Neural progenitor cell (in vitro differentiated cells): ENCODE data around the gene BUB1. TPM values are rescaled to one million over a fixed set of nuclear protein-coding genes. Genes with fewer than 3 reads are reported as not detected.
"Not testable (repeated sequence)": the region's sequence is repeated elsewhere in the genome, so short reads cannot be mapped to it uniquely, and the experiment has no call there.

Source experiments
- DNase-seq: peaks from one replicate; pipeline ENCODE4 v3.0.0-alpha.2; 2016; ENCODE audit warnings: low spot score
- H2AFZ ChIP-seq: fragments of 200-600 bp; sonication (generic); replicated peaks from 2 replicates; pipeline ENCODE4 v1.6.1; 2016; ENCODE audit warnings: antibody characterized with exemption
- H3F3A ChIP-seq: fragments of 200-600 bp; sonication (generic); 2 replicates; pipeline ENCODE4 v1.6.1; 2016; ENCODE audit warnings: antibody characterized with exemption, low read depth
- H3K27ac ChIP-seq: fragments of 200-600 bp; sonication (generic); 2 replicates; pipeline ENCODE4 v1.5.1; 2016; ENCODE audit warnings: mild to moderate bottlenecking
- H3K27me3 ChIP-seq: fragments of 200-600 bp; sonication (generic); 2 replicates; pipeline ENCODE4 v1.6.1; 2016; ENCODE audit warnings: mild to moderate bottlenecking, moderate library complexity
- H3K36me3 ChIP-seq: fragments of 200-600 bp; sonication (generic); 2 replicates; pipeline ENCODE4 v1.5.1; 2016
- H3K4me1 ChIP-seq: fragments of 200-600 bp; sonication (generic); 2 replicates; pipeline ENCODE4 v1.6.1; 2016; ENCODE audit warnings: mixed run types
- H3K4me2 ChIP-seq: fragments of 200-600 bp; sonication (generic); 2 replicates; pipeline ENCODE4 v1.6.1; 2016
- H3K4me3 ChIP-seq: fragments of 200-600 bp; sonication (generic); 2 replicates; pipeline ENCODE4 v1.5.1; 2016
- H3K79me2 ChIP-seq: fragments of 200-600 bp; sonication (generic); 2 replicates; pipeline ENCODE4 v1.6.1; 2016; ENCODE audit warnings: low read depth
- H3K9ac ChIP-seq: fragments of 200-600 bp; sonication (generic); 2 replicates; pipeline ENCODE4 v1.6.1; 2016
- H3K9me3 ChIP-seq: fragments of 200-600 bp; sonication (generic); 2 replicates; pipeline ENCODE4 v1.5.1; 2016; ENCODE audit warnings: low read depth
- H4K20me1 ChIP-seq: fragments of 200-600 bp; sonication (generic); 2 replicates; pipeline ENCODE4 v1.6.1; 2016; ENCODE audit warnings: low read depth
- H3K27ac Mint-ChIP-seq: 3 replicates; pipeline ENCODE4 v1.8.0; 2021; ENCODE audit warnings: mixed read lengths
- H3K27me3 Mint-ChIP-seq: 2 replicates; pipeline ENCODE4 v1.8.0; 2022; ENCODE audit warnings: low read depth, mild to moderate bottlenecking, inconsistent platforms, moderate library complexity, mixed read lengths; ENCODE audit not compliant: insufficient read depth
- H3K36me3 Mint-ChIP-seq: 3 replicates; pipeline ENCODE4 v1.8.0; 2021; ENCODE audit warnings: mixed read lengths
- H3K4me1 Mint-ChIP-seq: 3 replicates; pipeline ENCODE4 v1.8.0; 2021; ENCODE audit warnings: mixed read lengths
- H3K4me3 Mint-ChIP-seq: 3 replicates; pipeline ENCODE4 v1.8.0; 2021; ENCODE audit warnings: mild to moderate bottlenecking, moderate library complexity, mixed read lengths
- H3K9me3 Mint-ChIP-seq: 3 replicates; pipeline ENCODE4 v1.8.0; 2020; ENCODE audit warnings: mixed read lengths
- EZH2 ChIP-seq: fragments of 200-600 bp; sonication (generic); IDR thresholded peaks from 2 replicates; pipeline ENCODE4 v1.6.1; 2017; ENCODE audit warnings: antibody characterized with exemption, mild to moderate bottlenecking, moderate library complexity
- EZH2phosphoT487 ChIP-seq: fragments of 200-600 bp; sonication (generic); IDR thresholded peaks from 2 replicates; pipeline ENCODE4 v1.6.1; 2017; ENCODE audit warnings: antibody characterized with exemption
- total RNA-seq: library from RNA; depleted of rRNA; stranded (reverse); fragments of >200 nt; gene quantifications from 2 replicates; pipeline ENCODE4 v1.2.3, GENCODE V29; 2015; ENCODE audit warnings: low replicate concordance
- TF ChIP-seq, protein P1 (sequence below): fragments of 200-600 bp; sonication (generic); IDR thresholded peaks from 2 replicates; pipeline ENCODE4 v1.5.1; 2017; ENCODE audit warnings: antibody characterized with exemption, mild to moderate bottlenecking

Gene BUB1
- total RNA-seq, 1 donor from 2014 or later, result 266 TPM

- Histone ChIP-seq H2AFZ (no peak overlapping the region), H3F3A (peaks cover 8% of the 10 kb centered on the region), H3K9ac (no peak overlapping the region), H4K20me1 (no peaks in the 10 kb centered on the region), H3K4me3 (no peak overlapping the region), H3K27ac (no peak overlapping the region), H3K27me3 (no peaks in the 10 kb centered on the region), H3K9me3 (no peaks in the 10 kb centered on the region), H3K4me2 (no peak overlapping the region), H3K79me2 (peaks cover 7% of the 10 kb centered on the region), H3K36me3 (peaks cover 44% of the 10 kb centered on the region), H3K4me1 (no peaks in the 10 kb centered on the region)
- H3K27ac Mint-ChIP-seq, result no peak overlapping the region
- peaks cover 57% of the 10 kb centered on the region for H3K36me3 Mint-ChIP-seq
- TF ChIP-seq EZH2phosphoT487 (no peak), EZH2 (no peak)
- TF ChIP-seq, protein P1, sequence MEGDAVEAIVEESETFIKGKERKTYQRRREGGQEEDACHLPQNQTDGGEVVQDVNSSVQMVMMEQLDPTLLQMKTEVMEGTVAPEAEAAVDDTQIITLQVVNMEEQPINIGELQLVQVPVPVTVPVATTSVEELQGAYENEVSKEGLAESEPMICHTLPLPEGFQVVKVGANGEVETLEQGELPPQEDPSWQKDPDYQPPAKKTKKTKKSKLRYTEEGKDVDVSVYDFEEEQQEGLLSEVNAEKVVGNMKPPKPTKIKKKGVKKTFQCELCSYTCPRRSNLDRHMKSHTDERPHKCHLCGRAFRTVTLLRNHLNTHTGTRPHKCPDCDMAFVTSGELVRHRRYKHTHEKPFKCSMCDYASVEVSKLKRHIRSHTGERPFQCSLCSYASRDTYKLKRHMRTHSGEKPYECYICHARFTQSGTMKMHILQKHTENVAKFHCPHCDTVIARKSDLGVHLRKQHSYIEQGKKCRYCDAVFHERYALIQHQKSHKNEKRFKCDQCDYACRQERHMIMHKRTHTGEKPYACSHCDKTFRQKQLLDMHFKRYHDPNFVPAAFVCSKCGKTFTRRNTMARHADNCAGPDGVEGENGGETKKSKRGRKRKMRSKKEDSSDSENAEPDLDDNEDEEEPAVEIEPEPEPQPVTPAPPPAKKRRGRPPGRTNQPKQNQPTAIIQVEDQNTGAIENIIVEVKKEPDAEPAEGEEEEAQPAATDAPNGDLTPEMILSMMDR, result no peak
- H3K4me1 Mint-ChIP-seq, result no peaks in the 10 kb centered on the region
- DNase-seq, result no peak
- H3K27me3 Mint-ChIP-seq, result no peaks in the 10 kb centered on the region
- no peak overlapping the region for H3K4me3 Mint-ChIP-seq
- H3K9me3 Mint-ChIP-seq, result no peaks in the 10 kb centered on the region
These were observed 37.9 kb downstream of the BUB1 start for GRCh38 chr2:110639972-110640371.

DNA sequence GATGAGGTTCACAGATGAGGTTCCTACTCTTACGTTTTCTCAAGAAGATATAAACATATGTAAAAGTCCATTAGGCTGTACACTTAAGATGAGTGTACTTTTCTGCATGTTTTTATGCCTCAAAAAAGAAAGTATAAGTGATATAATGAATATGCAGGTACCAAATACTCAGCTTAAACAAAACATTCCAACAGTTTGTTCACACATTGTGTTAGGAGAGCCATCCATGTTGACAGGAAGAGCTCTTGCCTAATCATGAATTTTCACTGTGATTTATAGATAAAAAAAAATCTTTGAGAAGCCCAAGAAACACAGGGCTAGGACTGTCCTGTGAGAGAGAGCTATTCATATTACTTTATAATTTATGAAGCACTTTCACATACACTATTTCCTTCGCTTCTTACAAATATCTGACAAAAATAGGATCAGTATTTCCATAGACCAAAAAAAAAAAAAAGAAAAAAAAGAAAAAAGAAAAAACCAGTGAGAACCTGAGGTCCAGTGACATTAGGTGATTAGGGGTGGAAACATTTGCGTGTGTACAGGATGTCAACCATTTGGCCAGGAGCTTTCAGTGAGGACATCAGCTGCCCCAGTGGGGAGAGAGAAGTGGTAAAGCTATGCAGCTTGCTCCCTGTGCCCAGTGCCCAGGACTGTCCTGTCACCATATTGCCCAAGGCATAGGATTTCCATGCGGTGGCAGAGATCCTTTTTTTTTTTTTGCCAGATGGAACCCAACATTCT lies 38.7 kb downstream of the BUB1 start:
- Mint-ChIP-seq H3K27me3 (no peaks in the 10 kb centered on the region), H3K36me3 (peaks cover 58% of the 10 kb centered on the region), H3K9me3 (no peaks in the 10 kb centered on the region), H3K4me1 (no peaks in the 10 kb centered on the region), H3K27ac (no peak overlapping the region), H3K4me3 (no peak overlapping the region)
- Histone ChIP-seq H4K20me1 (no peaks in the 10 kb centered on the region), H3K27ac (no peak overlapping the region), H3K36me3 (peaks cover 44% of the 10 kb centered on the region), H3K4me3 (no peak overlapping the region), H3K9ac (no peak overlapping the region), H3K4me1 (no peaks in the 10 kb centered on the region), H3K79me2 (no peaks in the 10 kb centered on the region), H2AFZ (no peak overlapping the region), H3F3A (peaks cover 8% of the 10 kb centered on the region), H3K27me3 (no peaks in the 10 kb centered on the region), H3K4me2 (no peak overlapping the region), H3K9me3 (no peaks in the 10 kb centered on the region)
- no peak for DNase-seq
- TF ChIP-seq EZH2 (no peak), EZH2phosphoT487 (no peak)

DNA sequence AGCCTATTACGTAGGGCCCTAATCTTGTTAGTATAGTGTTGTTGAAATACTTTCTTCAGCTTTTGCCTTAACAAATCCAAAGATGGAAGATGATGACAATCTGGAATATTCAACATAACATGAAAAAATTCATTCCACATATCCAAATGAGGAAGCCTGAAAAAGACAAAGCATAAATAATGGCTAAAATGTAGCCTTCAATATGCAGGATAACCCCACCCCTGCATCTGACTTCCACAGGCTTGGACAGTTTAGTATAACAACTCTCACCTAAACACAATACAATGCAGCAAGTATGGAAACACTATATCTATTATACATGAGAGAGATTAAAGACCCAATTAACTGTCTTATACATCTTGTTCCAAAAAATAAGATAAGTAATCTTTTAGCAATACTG lies 39.9 kb downstream of the BUB1 start:
- Mint-ChIP-seq H3K27ac (no peak overlapping the region), H3K4me3 (no peak overlapping the region), H3K9me3 (no peaks in the 10 kb centered on the region), H3K36me3 (peaks cover 59% of the 10 kb centered on the region), H3K4me1 (no peaks in the 10 kb centered on the region), H3K27me3 (no peaks in the 10 kb centered on the region)
- H2AFZ ChIP-seq, result no peak overlapping the region
- no peaks in the 10 kb centered on the region for H3K9me3 ChIP-seq
- peaks cover 8% of the 10 kb centered on the region for H3F3A ChIP-seq
- no peak overlapping the region for H3K4me2 ChIP-seq
- H4K20me1 ChIP-seq, result no peaks in the 10 kb centered on the region
- H3K4me1 ChIP-seq, result no peaks in the 10 kb centered on the region
- TF ChIP-seq EZH2 (no peak), EZH2phosphoT487 (no peak)
- TF ChIP-seq, protein P1, result no peak
- no peak overlapping the region for H3K4me3 ChIP-seq
- H3K79me2 ChIP-seq, result no peaks in the 10 kb centered on the region
- no peaks in the 10 kb centered on the region for H3K27me3 ChIP-seq
- H3K36me3 ChIP-seq, result peaks cover 44% of the 10 kb centered on the region
- no peak for DNase-seq
- H3K9ac ChIP-seq, result no peak overlapping the region
- H3K27ac ChIP-seq, result no peak overlapping the region

GRCh38 chr2:110637093-110637492 lies 40.8 kb downstream of the BUB1 start:
- TF ChIP-seq EZH2, result no peak
- TF ChIP-seq, protein P1, result no peak
- no peak for TF ChIP-seq EZH2phosphoT487
- Mint-ChIP-seq H3K9me3 (no peaks in the 10 kb centered on the region), H3K36me3 (peaks cover 54% of the 10 kb centered on the region), H3K27me3 (no peaks in the 10 kb centered on the region), H3K27ac (no peak overlapping the region), H3K4me3 (no peak overlapping the region), H3K4me1 (no peaks in the 10 kb centered on the region)
- Histone ChIP-seq H3K79me2 (no peaks in the 10 kb centered on the region), H3K4me1 (no peaks in the 10 kb centered on the region), H4K20me1 (no peaks in the 10 kb centered on the region), H3K9ac (no peak overlapping the region), H3F3A (peaks cover 8% of the 10 kb centered on the region), H3K4me2 (no peak overlapping the region), H3K36me3 (peaks cover 40% of the 10 kb centered on the region), H2AFZ (no peak overlapping the region), H3K4me3 (no peak overlapping the region), H3K9me3 (no peaks in the 10 kb centered on the region), H3K27me3 (no peaks in the 10 kb centered on the region), H3K27ac (no peak overlapping the region)
- DNase-seq, result no peak

DNA sequence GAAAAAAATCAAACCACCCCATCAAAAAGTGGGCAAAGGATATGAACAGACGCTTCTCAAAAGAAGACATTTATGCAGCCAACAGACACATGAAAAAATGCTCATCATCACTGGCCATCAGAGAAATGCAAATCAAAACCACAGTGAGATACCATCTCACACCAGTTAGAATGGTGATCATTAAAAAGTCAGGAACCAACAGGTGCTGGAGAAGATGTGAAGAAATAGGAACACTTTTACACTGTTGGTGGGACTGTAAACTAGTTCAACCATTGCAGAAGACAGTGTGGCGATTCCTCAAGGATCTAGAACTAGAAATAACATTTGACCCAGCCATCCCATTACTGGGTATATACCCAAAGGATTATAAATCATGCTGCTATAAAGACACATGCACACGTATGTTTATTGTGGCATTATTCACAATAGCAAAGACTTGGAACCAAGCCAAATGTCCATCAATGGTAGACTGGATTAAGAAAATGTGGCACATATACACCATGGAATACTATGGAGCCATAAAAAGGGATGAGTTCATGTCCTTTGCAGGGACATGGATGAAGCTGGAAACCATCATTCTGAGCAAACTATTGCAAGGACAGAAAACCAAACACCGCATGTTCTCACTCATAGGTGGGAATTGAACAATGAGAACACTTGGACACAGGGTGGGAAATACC lies 41.8 kb downstream of the BUB1 start:
- not testable (repeated sequence) for H3K27ac ChIP-seq, H3K9me3 Mint-ChIP-seq, H3K4me2 ChIP-seq, H3K27me3 Mint-ChIP-seq, H3K9me3 ChIP-seq, H3K4me1 Mint-ChIP-seq, H4K20me1 ChIP-seq, H3K9ac ChIP-seq, H3K27ac Mint-ChIP-seq, H3K79me2 ChIP-seq, H3F3A ChIP-seq, H3K27me3 ChIP-seq, H2AFZ ChIP-seq, H3K4me1 ChIP-seq, H3K4me3 Mint-ChIP-seq, H3K4me3 ChIP-seq, DNase-seq
- H3K36me3 ChIP-seq, result peaks cover 30% of the 10 kb centered on the region
- H3K36me3 Mint-ChIP-seq, result peaks cover 46% of the 10 kb centered on the region
